Activated B cell treated with CpG ODN at 0.5 μM for 24 hours (primary cell): ENCODE results near the gene CACNB4. TPM values are rescaled to one million over a fixed set of nuclear protein-coding genes. Genes with fewer than 3 reads are reported as not detected.

ENCODE experiments used
- ATAC-seq: fragments of 200-7000 bp; cut with Tn5 transposase; one replicate; pipeline ENCODE4 v1.10.0; 2021; ENCODE audit warnings: low read depth, mild to moderate bottlenecking, moderate library complexity
- CTCF ChIA-PET: fragments of 350-600 bp; sonication (Branson Sonifier 250); formaldehyde crosslinking; loops from one replicate; lab custom pipeline; 2021; ENCODE audit warnings: antibody characterized with exemption; lab: Charles Lee
- POLR2A ChIA-PET: fragments of 350-600 bp; sonication (Branson Sonifier 250); formaldehyde crosslinking; loops from one replicate; lab custom pipeline; 2021; ENCODE audit warnings: antibody characterized with exemption; lab: Charles Lee
- DNase-seq: peaks from one replicate; pipeline ENCODE4 v3.0.0; 2022
- H3K27ac Mint-ChIP-seq: one replicate; pipeline ENCODE4 v1.8.0; 2020; ENCODE audit warnings: mixed read lengths
- H3K27me3 Mint-ChIP-seq: one replicate; pipeline ENCODE4 v1.8.0; 2021; ENCODE audit warnings: mixed read lengths
- H3K36me3 Mint-ChIP-seq: one replicate; pipeline ENCODE4 v1.8.0; 2021; ENCODE audit warnings: low read depth, mixed read lengths
- H3K4me1 Mint-ChIP-seq: one replicate; pipeline ENCODE4 v1.8.0; 2021; ENCODE audit warnings: mixed read lengths
- H3K4me3 Mint-ChIP-seq: one replicate; pipeline ENCODE4 v1.8.0; 2020; ENCODE audit warnings: mild to moderate bottlenecking, mixed read lengths
- H3K9me3 Mint-ChIP-seq: one replicate; pipeline ENCODE4 v1.8.0; 2020; ENCODE audit warnings: mixed read lengths
- intact Hi-C: fragments of 100-400 bp; cut with micrococcal nuclease; formaldehyde crosslinking; loops from one replicate; pipeline ENCODE4 v1.15.1; 2024
- total RNA-seq: library from RNA; stranded (reverse); gene quantifications from 2 replicates; pipeline ENCODE4 v1.2.3, GENCODE V29; 2022
- TF ChIP-seq, protein P1 (sequence below): fragments of 200-600 bp; IDR thresholded peaks from one replicate; pipeline ENCODE4 v1.8.0; 2022; ENCODE audit warnings: antibody characterized with exemption, mild to moderate bottlenecking

Gene CACNB4
- total RNA-seq, 1 donor from 2014 or later, result 0.86 TPM

DNA sequence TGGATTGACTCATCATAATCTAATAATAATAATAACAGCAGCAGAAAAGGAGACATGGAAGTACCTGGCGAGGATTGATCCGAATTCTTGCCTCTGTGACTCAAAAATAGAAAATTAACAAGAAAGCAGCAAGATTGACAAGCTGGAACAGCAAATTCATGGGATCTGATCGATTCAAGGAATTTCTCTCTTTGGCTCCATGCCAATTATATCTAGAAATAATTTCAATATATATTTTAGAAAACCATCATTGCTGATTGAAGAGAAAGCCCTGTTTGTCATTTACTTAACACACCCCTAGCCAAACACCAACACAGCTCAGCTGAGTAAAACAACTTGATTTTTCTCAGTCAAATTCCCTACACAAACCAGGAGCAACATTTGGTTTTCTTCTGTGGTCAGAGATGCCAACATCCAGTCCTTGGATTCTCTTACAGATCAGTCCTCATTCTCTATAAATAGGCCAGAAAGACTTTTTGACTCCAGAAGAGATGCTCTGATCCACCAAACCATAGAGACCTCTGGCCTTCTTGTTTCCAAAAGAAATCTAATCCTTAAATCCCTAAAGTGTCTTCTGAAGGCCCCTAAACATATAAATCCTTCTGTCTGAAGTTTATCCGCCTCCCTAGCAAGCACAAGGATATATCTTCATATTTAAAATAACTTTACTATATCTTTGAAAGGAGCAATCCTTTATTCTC lies 129.9 kb downstream of the CACNB4 start:
- Mint-ChIP-seq H3K4me3 (no peak overlapping the region), H3K27me3 (no peaks in the 10 kb centered on the region), H3K27ac (no peak overlapping the region), H3K9me3 (no peaks in the 10 kb centered on the region), H3K4me1 (no peaks in the 10 kb centered on the region), H3K36me3 (no peaks in the 10 kb centered on the region)
- TF ChIP-seq, protein P1, sequence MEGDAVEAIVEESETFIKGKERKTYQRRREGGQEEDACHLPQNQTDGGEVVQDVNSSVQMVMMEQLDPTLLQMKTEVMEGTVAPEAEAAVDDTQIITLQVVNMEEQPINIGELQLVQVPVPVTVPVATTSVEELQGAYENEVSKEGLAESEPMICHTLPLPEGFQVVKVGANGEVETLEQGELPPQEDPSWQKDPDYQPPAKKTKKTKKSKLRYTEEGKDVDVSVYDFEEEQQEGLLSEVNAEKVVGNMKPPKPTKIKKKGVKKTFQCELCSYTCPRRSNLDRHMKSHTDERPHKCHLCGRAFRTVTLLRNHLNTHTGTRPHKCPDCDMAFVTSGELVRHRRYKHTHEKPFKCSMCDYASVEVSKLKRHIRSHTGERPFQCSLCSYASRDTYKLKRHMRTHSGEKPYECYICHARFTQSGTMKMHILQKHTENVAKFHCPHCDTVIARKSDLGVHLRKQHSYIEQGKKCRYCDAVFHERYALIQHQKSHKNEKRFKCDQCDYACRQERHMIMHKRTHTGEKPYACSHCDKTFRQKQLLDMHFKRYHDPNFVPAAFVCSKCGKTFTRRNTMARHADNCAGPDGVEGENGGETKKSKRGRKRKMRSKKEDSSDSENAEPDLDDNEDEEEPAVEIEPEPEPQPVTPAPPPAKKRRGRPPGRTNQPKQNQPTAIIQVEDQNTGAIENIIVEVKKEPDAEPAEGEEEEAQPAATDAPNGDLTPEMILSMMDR, result no peak
- ChIA-PET CTCF (no interaction called here), POLR2A (no interaction called here)
- intact Hi-C loops, result no loop called here
- DNase-seq (no peak), ATAC-seq (no peak)

DNA sequence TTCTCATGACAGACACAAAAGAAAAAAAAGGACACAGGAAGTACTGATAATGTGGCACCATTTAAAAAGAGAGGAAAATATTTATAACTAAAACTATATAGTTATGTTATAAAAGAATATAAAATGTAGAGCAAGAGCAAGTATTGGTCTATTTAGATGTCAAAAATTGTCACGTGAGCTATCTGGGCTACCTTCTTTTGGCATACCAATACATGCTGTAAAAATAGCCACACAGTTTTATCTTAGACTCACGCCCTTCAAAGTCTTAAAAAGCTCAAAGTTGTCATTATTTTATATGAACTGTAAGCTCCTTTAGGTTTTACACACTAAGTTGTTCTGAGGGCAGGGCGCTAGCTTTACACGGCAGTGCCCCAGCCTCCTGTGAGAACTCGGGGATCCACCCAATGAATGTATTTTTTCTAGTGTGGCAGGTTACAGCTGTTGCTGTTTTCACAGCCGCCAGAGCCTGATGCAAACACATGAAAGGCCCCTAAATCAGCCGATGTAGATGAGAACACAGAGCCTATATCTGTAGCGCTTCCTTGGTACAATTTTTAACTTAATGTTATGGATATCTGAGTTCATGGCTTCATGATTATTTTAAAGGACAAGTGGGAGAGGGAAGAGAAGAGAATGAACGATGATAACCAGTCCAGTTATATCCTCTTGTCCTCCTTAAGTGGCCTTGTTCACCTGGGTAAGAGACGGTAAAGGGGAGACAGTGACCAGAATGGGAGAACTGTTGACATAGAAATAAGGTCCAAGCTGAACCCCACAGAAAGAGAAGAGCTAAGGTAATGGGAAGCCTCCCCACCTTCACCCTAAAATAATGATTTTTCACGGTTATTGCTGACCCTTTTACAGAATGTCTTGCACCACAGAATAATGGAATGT lies 130.8 kb downstream of the CACNB4 start:
- Mint-ChIP-seq H3K27me3 (no peaks in the 10 kb centered on the region), H3K36me3 (no peaks in the 10 kb centered on the region), H3K27ac (no peak overlapping the region), H3K4me1 (no peaks in the 10 kb centered on the region), H3K4me3 (no peak overlapping the region), H3K9me3 (no peaks in the 10 kb centered on the region)
- ChIA-PET CTCF (interaction anchor here (0.6 kb wide), 1 partner anchor 779 kb away, joined by 4 read pairs; no protein-coding TSS in a partner anchor), POLR2A (no interaction called here)
- no peak for DNase-seq
- no peak for ATAC-seq
- TF ChIP-seq, protein P1, result no peak
- intact Hi-C loops, result no loop called here

DNA sequence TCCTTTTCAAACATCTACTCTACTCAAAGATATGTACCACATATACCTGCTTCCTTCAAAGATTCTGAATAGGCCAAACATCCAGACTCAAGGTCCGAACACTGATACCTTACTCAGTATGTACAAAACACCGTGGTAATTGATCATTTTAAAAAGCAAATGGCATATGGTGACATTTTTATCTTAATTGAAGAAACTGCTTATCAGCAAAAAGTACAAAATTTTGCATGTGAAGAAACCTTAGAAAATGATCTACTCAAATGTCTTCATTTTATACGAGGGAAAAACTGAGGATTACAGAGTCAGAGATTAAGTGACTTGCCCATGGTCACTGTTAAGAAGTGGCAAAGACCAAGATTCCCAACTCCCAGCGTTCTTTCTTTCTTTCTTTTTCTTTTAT lies 133.0 kb downstream of the CACNB4 start:
- TF ChIP-seq, protein P1, result no peak
- no peak for DNase-seq
- intact Hi-C loops, result no loop called here
- H3K27me3 Mint-ChIP-seq, result no peaks in the 10 kb centered on the region
- H3K4me1 Mint-ChIP-seq, result no peaks in the 10 kb centered on the region
- no peak for ATAC-seq
- CTCF ChIA-PET, result interaction anchor here (0.8 kb wide), 1 partner anchor 33 kb away, joined by 3 read pairs; no protein-coding TSS in a partner anchor
- H3K4me3 Mint-ChIP-seq, result no peak overlapping the region
- POLR2A ChIA-PET, result no interaction called here
- no peaks in the 10 kb centered on the region for H3K9me3 Mint-ChIP-seq
- H3K27ac Mint-ChIP-seq, result no peak overlapping the region
- H3K36me3 Mint-ChIP-seq, result no peaks in the 10 kb centered on the region

DNA sequence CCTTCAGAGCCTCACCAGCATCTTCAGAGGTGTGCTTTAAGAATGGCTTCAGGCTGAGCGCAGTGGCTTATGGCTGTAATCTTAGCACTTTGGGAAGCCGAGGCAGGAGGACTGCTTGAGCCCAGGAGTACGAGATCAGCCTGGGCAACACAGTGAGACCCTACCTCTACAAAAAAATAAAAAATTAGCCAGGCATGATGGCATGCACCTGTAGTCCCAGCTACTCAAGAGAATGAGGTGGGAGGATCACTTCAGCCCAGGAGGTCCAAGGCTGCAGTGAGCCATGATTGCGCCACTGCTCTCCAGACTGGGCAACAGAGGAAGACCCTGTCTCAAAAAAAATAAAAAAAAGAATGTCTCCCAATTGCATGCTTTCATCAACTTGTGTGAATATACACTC lies 137.3 kb downstream of the CACNB4 start:
- H3K9me3 Mint-ChIP-seq, result no peaks in the 10 kb centered on the region
- H3K4me1 Mint-ChIP-seq, result no peaks in the 10 kb centered on the region
- ChIA-PET POLR2A (no interaction called here), CTCF (no interaction called here)
- intact Hi-C loops, result no loop called here
- H3K27ac Mint-ChIP-seq, result no peak overlapping the region
- H3K36me3 Mint-ChIP-seq, result no peaks in the 10 kb centered on the region
- H3K4me3 Mint-ChIP-seq, result no peak overlapping the region
- ATAC-seq (no peak), DNase-seq (no peak)
- no peaks in the 10 kb centered on the region for H3K27me3 Mint-ChIP-seq
- TF ChIP-seq, protein P1, result no peak

DNA sequence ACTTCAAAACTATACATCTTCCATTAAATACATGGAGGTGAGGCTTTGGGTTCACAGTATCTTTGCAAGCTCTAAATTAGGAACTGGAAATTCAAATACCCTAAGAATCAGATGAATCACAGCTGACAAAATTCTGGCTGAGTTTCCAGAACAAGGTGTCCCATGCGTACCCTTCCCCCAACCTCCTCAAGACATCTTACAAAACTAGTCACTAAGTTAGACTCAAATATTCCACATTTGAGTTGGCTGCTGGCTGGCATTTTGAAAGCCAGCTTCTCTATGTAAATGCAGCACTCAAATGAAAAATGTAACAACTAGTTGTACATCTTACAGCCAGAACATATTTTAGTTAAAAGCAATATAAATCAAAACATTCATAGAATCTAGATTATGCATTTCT lies 139.6 kb downstream of the CACNB4 start:
- Mint-ChIP-seq H3K9me3 (no peaks in the 10 kb centered on the region), H3K4me1 (no peaks in the 10 kb centered on the region), H3K27me3 (no peaks in the 10 kb centered on the region), H3K27ac (no peak overlapping the region), H3K36me3 (no peaks in the 10 kb centered on the region), H3K4me3 (no peak overlapping the region)
- ATAC-seq, result no peak
- DNase-seq, result no peak
- intact Hi-C loops, result no loop called here
- TF ChIP-seq, protein P1, result no peak
- ChIA-PET POLR2A (no interaction called here), CTCF (interaction anchor here (1.0 kb wide), 1 partner anchor 67 kb away, joined by 3 read pairs; no protein-coding TSS in a partner anchor)
